Keratinocyte (primary cell): ENCODE data around the gene KRTAP10-6. TPM values are rescaled to one million over a fixed set of nuclear protein-coding genes. Genes with fewer than 3 reads are reported as not detected.

ENCODE experiments used
- DNase-seq: peaks from one replicate; pipeline ENCODE4 v3.0.0-alpha.2; 2011; ENCODE audit warnings: low read depth, missing footprints, low spot score
- FAIRE-seq: peaks from 2 replicates; lab custom pipeline; 2011; peaks lifted over from hg19 to GRCh38; lab: Jason Lieb, UNC
- H2AFZ ChIP-seq: 2 replicates; pipeline ENCODE4 v1.6.0; 2012; ENCODE audit warnings: low read length, control low read depth, inconsistent platforms; ENCODE audit not compliant: control insufficient read depth
- H3K27ac ChIP-seq: 2 replicates; pipeline ENCODE4 v1.5.1; 2011; ENCODE audit warnings: low read length; ENCODE audit not compliant: control insufficient read depth, insufficient read depth
- H3K27me3 ChIP-seq: 3 replicates; pipeline ENCODE4 v1.6.0; 2011; ENCODE audit warnings: low read length; ENCODE audit not compliant: control insufficient read depth, insufficient read depth; ENCODE audit errors: extremely low read depth
- H3K36me3 ChIP-seq, 2 experiments: 2 replicates in 1 of 2; 3 replicates in 1 of 2; pipeline ENCODE4 v1.5.1; 2011; ENCODE audit warnings: low read length in 2 of 2, mild to moderate bottlenecking in 1 of 2; ENCODE audit not compliant: control insufficient read depth in 2 of 2, insufficient read depth in 2 of 2; ENCODE audit errors: extremely low read depth in 1 of 2
- H3K4me1 ChIP-seq: 3 replicates; pipeline ENCODE4 v1.5.1; 2011; ENCODE audit warnings: low read length; ENCODE audit not compliant: control insufficient read depth, insufficient read depth; ENCODE audit errors: extremely low read depth
- H3K4me2 ChIP-seq: 3 replicates; pipeline ENCODE4 v1.6.0; 2011; ENCODE audit warnings: low read depth, low read length; ENCODE audit not compliant: control insufficient read depth, insufficient read depth; ENCODE audit errors: extremely low read depth
- H3K4me3 ChIP-seq, 3 experiments: fragments of 200-600 bp in 1 of 3; sonication (generic) in 1 of 3; 2 replicates in 2 of 3; 3 replicates in 1 of 3; pipeline ENCODE4 v1.5.1; 2011 to 2016; ENCODE audit warnings: low read length in 3 of 3, mild to moderate bottlenecking in 3 of 3, control low read depth in 2 of 3, inconsistent platforms in 1 of 3, low read depth in 1 of 3, mixed read lengths in 1 of 3, mixed run types in 1 of 3, moderate library complexity in 1 of 3; ENCODE audit not compliant: control insufficient read depth in 2 of 3, insufficient read depth in 2 of 3; ENCODE audit errors: extremely low read depth in 1 of 3
- H3K79me2 ChIP-seq: 2 replicates; pipeline ENCODE4 v1.6.0; 2012; ENCODE audit warnings: low read length; ENCODE audit not compliant: control insufficient read depth, insufficient read depth
- H3K9ac ChIP-seq: 3 replicates; pipeline ENCODE4 v1.6.0; 2011; ENCODE audit warnings: low read length; ENCODE audit not compliant: control insufficient read depth, insufficient read depth; ENCODE audit errors: extremely low read depth
- H3K9me1 ChIP-seq: 3 replicates; pipeline ENCODE4 v1.6.0; 2011; ENCODE audit warnings: low read length; ENCODE audit not compliant: control insufficient read depth, insufficient read depth; ENCODE audit errors: extremely low read depth
- H3K9me3 ChIP-seq: 2 replicates; pipeline ENCODE4 v1.5.1; 2012; ENCODE audit warnings: low read depth, low read length; ENCODE audit not compliant: control insufficient read depth
- H4K20me1 ChIP-seq: 3 replicates; pipeline ENCODE4 v1.6.0; 2011; ENCODE audit warnings: low read length; ENCODE audit not compliant: control insufficient read depth, insufficient read depth; ENCODE audit errors: extremely low read depth
- CTCF ChIP-seq, 3 experiments: IDR thresholded peaks in 1 of 3; conservative IDR thresholded peaks in 1 of 3; optimal IDR thresholded peaks in 1 of 3; 2 replicates in 2 of 3; 3 replicates in 1 of 3; pipeline versions ENCODE3 to v1.5.1; 2011; ENCODE audit warnings: low read length in 3 of 3, mild to moderate bottlenecking in 3 of 3, moderate library complexity in 2 of 3, control low read depth in 1 of 3, inconsistent platforms in 1 of 3; ENCODE audit not compliant: insufficient read depth in 2 of 3; ENCODE audit errors: extremely low read depth in 1 of 3
- EZH2 ChIP-seq: IDR thresholded peaks from one replicate; pipeline ENCODE4 v1.6.1; 2012; ENCODE audit warnings: inconsistent platforms, mild to moderate bottlenecking, low read length, moderate library complexity
- dilution Hi-C: fragments of 300-500 bp; cut with MboI; formaldehyde crosslinking; loops from one replicate; pipeline ENCODE4 v1.7.0; 2020; ENCODE audit warnings: low sequenced_read_pairs; ENCODE audit not compliant: extremely low pct_ligation_motif_present
- polyA plus RNA-seq, 5 experiments: library from polyadenylated mRNA; depleted of rRNA in 3 of 5; stranded (reverse) in 3 of 5; stranded (forward) in 1 of 5; unstranded in 1 of 5; fragments of >200 nt; gene quantifications; 1 replicate in 1 of 5; 2 replicates in 3 of 5; 3 replicates in 1 of 5; pipeline versions ENCODE4 v1.2.1 to v1.2.3, GENCODE V29; 2011 to 2012; ENCODE audit warnings: missing spikeins in 2 of 5, low read depth in 1 of 5, low replicate concordance in 1 of 5

Gene KRTAP10-6
- polyA plus RNA-seq, 1 donor (not counting 4 experiments of a cell fraction or from before 2014, with no cell fraction given): not detected

- H3K4me2 ChIP-seq: no peak within 1 kb of the TSS
- no peaks in the 10 kb centered on the region for H3K79me2 ChIP-seq
- no peak within 1 kb of the TSS for H3K27ac ChIP-seq
- FAIRE-seq (no peak), DNase-seq (no peak)
- no peaks in the 10 kb centered on the region for H3K4me1 ChIP-seq
- no peaks in the 10 kb centered on the region for H3K9me3 ChIP-seq
- TF ChIP-seq EZH2 (no peak), CTCF (optimal IDR thresholded peaks at IDR 0.05 in 1 of 3, IDR thresholded peaks at IDR 0.05 in 1 of 3, conservative IDR thresholded peaks at IDR 0.05 in 1 of 3; ENCODE audit: extremely low read depth in 1 of 3, insufficient read depth in 2 of 3, low read length in 3 of 3) (no peak)
- no peak within 1 kb of the TSS for H3K9ac ChIP-seq
- H3K4me3 ChIP-seq: no peak within 1 kb of the TSS
- no peaks in the 10 kb centered on the region for H4K20me1 ChIP-seq
- no peaks in the 10 kb centered on the region for H3K36me3 ChIP-seq
- dilution Hi-C loops: no loop called here
- no peaks in the 10 kb centered on the region for H3K9me1 ChIP-seq
- no peaks in the 10 kb centered on the region for H3K27me3 ChIP-seq
- H2AFZ ChIP-seq: no peak within 1 kb of the TSS
Observed at GRCh38 chr21:44637018-44637850, 44.9 kb upstream of the KRTAP10-6 start, which contains the start of gene KRTAP10-10. TSS of gene KRTAP10-10 (plus strand) at chr21:44637356. CDS start at chr21:44637418, 62 bp downstream.

- H3K79me2 ChIP-seq: no peaks in the 10 kb centered on the region
- H3K4me1 ChIP-seq: no peaks in the 10 kb centered on the region
- H3K36me3 ChIP-seq: no peaks in the 10 kb centered on the region
- H3K9me3 ChIP-seq: no peaks in the 10 kb centered on the region
- no peaks in the 10 kb centered on the region for H3K9me1 ChIP-seq
- TF ChIP-seq EZH2: no peak
- TF ChIP-seq CTCF (optimal IDR thresholded peaks at IDR 0.05 in 1 of 3, IDR thresholded peaks at IDR 0.05 in 1 of 3, conservative IDR thresholded peaks at IDR 0.05 in 1 of 3; ENCODE audit: extremely low read depth in 1 of 3, insufficient read depth in 2 of 3, low read length in 3 of 3): no peak
- H3K27me3 ChIP-seq: no peaks in the 10 kb centered on the region
- H3K4me2 ChIP-seq: no peak overlapping the region
- DNase-seq (no peak), FAIRE-seq (no peak)
- H2AFZ ChIP-seq: no peak overlapping the region
- H3K27ac ChIP-seq: no peak overlapping the region
- no peaks in the 10 kb centered on the region for H4K20me1 ChIP-seq
- no peak overlapping the region for H3K4me3 ChIP-seq
- no peak overlapping the region for H3K9ac ChIP-seq
- dilution Hi-C loops: no loop called here
Observed at GRCh38 chr21:44636209-44637017, 44.1 kb upstream of the KRTAP10-6 start.
